Measurements from ENCODE around the gene TOMM20.

GRCh38 chr1:235098547-235098946 lies 30.1 kb downstream of the TOMM20 start:
- no peak for TF ChIP-seq EZH2phosphoT487 (IDR thresholded peaks at IDR 0.05; ENCODE audit: borderline replicate concordance)
- no peak for TF ChIP-seq POLR2AphosphoS5 (IDR thresholded peaks at IDR 0.05; ENCODE audit: low read depth, low read length)
- TF ChIP-seq CEBPB (IDR thresholded peaks at IDR 0.05; ENCODE audit: low read depth), result no peak
- TF ChIP-seq POLR2A (IDR thresholded peaks at IDR 0.05; ENCODE audit: borderline replicate concordance, extremely low read depth, insufficient read depth, insufficient read length), result no peak
- no peak for TF ChIP-seq CTCF (IDR thresholded peaks at IDR 0.05 in 2 of 3, conservative IDR thresholded peaks at IDR 0.05 in 1 of 3; ENCODE audit: borderline replicate concordance in 1 of 3, insufficient read depth in 1 of 3, low read depth in 2 of 3, low read length in 2 of 3)
